ENCODE results near the gene CLN5.

- no peak for TF ChIP-seq CTCF (conservative IDR thresholded peaks at IDR 0.05)
- no peak for TF ChIP-seq EZH2 (IDR thresholded peaks at IDR 0.05; ENCODE audit: low read depth)
Measured at GRCh38 chr13:77040835-77041234, 49.0 kb downstream of the CLN5 start.
